Endothelial cell of umbilical vein (primary cell): ENCODE results near the gene ABHD8. TPM values are rescaled to one million over a fixed set of nuclear protein-coding genes. Genes with fewer than 3 reads are reported as not detected.

Experiments used
- BruUV-seq: library from RNA; stranded (reverse); fragments of 400-500 nt; replicated peaks from 2 replicates; lab custom pipeline; 2021; lab: Mats Ljungman, UMichigan
- CTCF ChIA-PET: fragments of 300-600, 350-600 bp; sonication (Branson Sonifier 250); formaldehyde crosslinking; loops from one replicate; lab custom pipeline; 2021; ENCODE audit warnings: antibody characterized with exemption, inconsistent platforms; lab: Charles Lee
- POLR2A ChIA-PET: fragments of 300-600, 350-600 bp; sonication (Branson Sonifier 250); formaldehyde crosslinking; loops from one replicate; lab custom pipeline; 2021; ENCODE audit warnings: antibody characterized with exemption, inconsistent platforms; lab: Charles Lee
- DNase-seq: peaks from one replicate; pipeline ENCODE4 v3.0.0-alpha.2; 2011; ENCODE audit warnings: low read depth, low spot score
- FAIRE-seq: peaks from 2 replicates; lab custom pipeline; 2011; peaks lifted over from hg19 to GRCh38; lab: Jason Lieb, UNC
- H2AFZ ChIP-seq: 2 replicates; pipeline ENCODE4 v1.6.0; 2012; ENCODE audit warnings: low read depth, low read length, control low read depth, inconsistent platforms
- H3K27ac ChIP-seq: 2 replicates; pipeline ENCODE4 v1.5.1; 2011; ENCODE audit warnings: low read depth, mild to moderate bottlenecking, control low read depth, low read length, moderate library complexity; ENCODE audit not compliant: insufficient read depth
- H3K27me3 ChIP-seq, 2 experiments: 2 replicates each; pipeline versions ENCODE4 v1.6.0 to v1.6.1; 2011; ENCODE audit warnings: low read length in 2 of 2, mixed read lengths in 1 of 2; ENCODE audit not compliant: control insufficient read depth in 2 of 2, insufficient read depth in 2 of 2
- H3K36me3 ChIP-seq, 2 experiments: 2 replicates in 1 of 2; 3 replicates in 1 of 2; pipeline ENCODE4 v1.5.1; 2011; ENCODE audit warnings: low read length in 2 of 2, mild to moderate bottlenecking in 1 of 2, moderate library complexity in 1 of 2; ENCODE audit not compliant: control insufficient read depth in 2 of 2, insufficient read depth in 2 of 2; ENCODE audit errors: extremely low read depth in 1 of 2
- H3K4me1 ChIP-seq: 3 replicates; pipeline ENCODE4 v1.5.1; 2011; ENCODE audit warnings: mild to moderate bottlenecking, low read length; ENCODE audit not compliant: control insufficient read depth, insufficient read depth; ENCODE audit errors: extremely low read depth
- H3K4me2 ChIP-seq: 2 replicates; pipeline ENCODE4 v1.6.1; 2011; ENCODE audit warnings: low read length, control low read depth, mixed read lengths; ENCODE audit not compliant: insufficient read depth
- H3K4me3 ChIP-seq, 3 experiments: fragments of 200-600 bp in 1 of 3; sonication (generic), shearing (Covaris generic) in 1 of 3; replicated peaks in 1 of 3; 2 replicates each; pipeline ENCODE4 v1.5.1; 2011 to 2016; ENCODE audit warnings: control low read depth in 3 of 3, low read length in 3 of 3, mild to moderate bottlenecking in 2 of 3, inconsistent platforms in 1 of 3, low read depth in 1 of 3, moderate library complexity in 1 of 3; ENCODE audit not compliant: insufficient read depth in 1 of 3
- H3K79me2 ChIP-seq: 2 replicates; pipeline ENCODE4 v1.6.0; 2012; ENCODE audit warnings: low read length, inconsistent platforms; ENCODE audit not compliant: control insufficient read depth, insufficient read depth
- H3K9ac ChIP-seq: replicated peaks from 2 replicates; pipeline ENCODE3; 2011; ENCODE audit warnings: low read length, control low read depth; ENCODE audit not compliant: insufficient read depth; ENCODE audit errors: extremely low read depth
- H3K9me1 ChIP-seq: replicated peaks from 3 replicates; pipeline ENCODE4 v1.6.0; 2011; ENCODE audit warnings: mild to moderate bottlenecking, low read length; ENCODE audit not compliant: control insufficient read depth, insufficient read depth; ENCODE audit errors: extremely low read depth
- H3K9me3 ChIP-seq: replicated peaks from 2 replicates; pipeline ENCODE4 v1.5.1; 2012; ENCODE audit warnings: low read length, inconsistent platforms; ENCODE audit not compliant: control insufficient read depth, insufficient read depth
- H4K20me1 ChIP-seq: replicated peaks from 2 replicates; pipeline ENCODE3; 2011; ENCODE audit warnings: mild to moderate bottlenecking, low read length; ENCODE audit not compliant: control insufficient read depth, insufficient read depth; ENCODE audit errors: extremely low read depth
- EZH2 ChIP-seq: IDR thresholded peaks from 2 replicates; pipeline ENCODE4 v1.6.1; 2012; ENCODE audit warnings: borderline replicate concordance, low read depth, mild to moderate bottlenecking, moderate library complexity, low read length, inconsistent platforms; ENCODE audit not compliant: severe bottlenecking
- FOS ChIP-seq: IDR thresholded peaks from 2 replicates; pipeline ENCODE4 v1.6.1; 2011; ENCODE audit warnings: mild to moderate bottlenecking, low read length, moderate library complexity, borderline replicate concordance; ENCODE audit not compliant: insufficient read depth
- GATA2 ChIP-seq: IDR thresholded peaks from 2 replicates; pipeline ENCODE4 v1.7.0; 2011; ENCODE audit warnings: low read depth, mild to moderate bottlenecking, moderate library complexity, mixed read lengths, low read length; ENCODE audit not compliant: insufficient read length, insufficient read depth
- JUN ChIP-seq: IDR thresholded peaks from 2 replicates; pipeline ENCODE4 v1.6.1; 2011; ENCODE audit warnings: borderline replicate concordance, low read depth; ENCODE audit not compliant: insufficient read length, insufficient read depth
- MAX ChIP-seq: IDR thresholded peaks from 2 replicates; pipeline ENCODE4 v1.6.1; 2011; ENCODE audit not compliant: insufficient read depth, insufficient read length
- POLR2A ChIP-seq: IDR thresholded peaks from 2 replicates; pipeline ENCODE4 v1.6.1; 2012; ENCODE audit warnings: low read depth, mild to moderate bottlenecking, control low read depth, low read length
- dilution Hi-C: fragments of 300-500 bp; cut with MboI; formaldehyde crosslinking; loops from one replicate; pipeline ENCODE4 v1.15.0; 2019; ENCODE audit warnings: low sequenced_read_pairs; ENCODE audit not compliant: extremely low pct_ligation_motif_present
- intact Hi-C: fragments of 100-400 bp; cut with micrococcal nuclease; formaldehyde crosslinking; loops from one replicate; pipeline ENCODE4 v1.10.0; 2022
- polyA plus RNA-seq, 4 experiments: library from polyadenylated mRNA; depleted of rRNA in 3 of 4; stranded (reverse) in 3 of 4; unstranded in 1 of 4; fragments of >200 nt; gene quantifications; 2 replicates each; pipeline versions ENCODE4 v1.2.1 to v1.2.3, GENCODE V29; 2011 to 2012; ENCODE audit warnings: missing spikeins in 1 of 4
- total RNA-seq: library from RNA; stranded (reverse); gene quantifications from 2 replicates; pipeline ENCODE4 v1.2.3, GENCODE V29; 2021

ABHD8 gene
- total and polyA plus RNA-seq, 2 donors (not counting 3 experiments of a cell fraction or from before 2014, with no cell fraction given), result 5.9 to 8.7 TPM

- TF ChIP-seq FOS, result no peak
- TF ChIP-seq MAX, result no peak
- dilution Hi-C loops, result no loop called here
- BruUV-seq, result no TSS peak
- ChIA-PET POLR2A (no interaction called here), CTCF (interaction anchor here (1.3 to 3.3 kb wide), 2 partner anchors 10 to 87 kb away, joined by 6 to 70 read pairs; no protein-coding TSS in a partner anchor)
- DNase-seq, result no peak
- H3K9me1 ChIP-seq, result no peaks in the 10 kb centered on the region
- no peaks in the 10 kb centered on the region for H3K79me2 ChIP-seq
- H3K4me1 ChIP-seq, result peaks cover 9% of the 10 kb centered on the region
- intact Hi-C loops, result no loop called here
- no peak overlapping the region for H3K9ac ChIP-seq
- H3K27me3 ChIP-seq, result no peaks in the 10 kb centered on the region
- no peak overlapping the region for H3K27ac ChIP-seq
- FAIRE-seq, result no peak
- no peak overlapping the region for H3K4me3 ChIP-seq
- H4K20me1 ChIP-seq, result no peaks in the 10 kb centered on the region
- H3K4me2 ChIP-seq, result no peak overlapping the region
- no peaks in the 10 kb centered on the region for H3K9me3 ChIP-seq
- H2AFZ ChIP-seq, result no peak overlapping the region
- H3K36me3 ChIP-seq, result no peaks in the 10 kb centered on the region
Measured at GRCh38 chr19:17303940-17304267, 679 bp upstream of the ABHD8 start.

GRCh38 chr19:17302391-17303166 is 646 bp downstream of the ABHD8 start:
- no peaks in the 10 kb centered on the region for H3K27me3 ChIP-seq
- dilution Hi-C loops, result no loop called here
- H4K20me1 ChIP-seq, result no peaks in the 10 kb centered on the region
- no peaks in the 10 kb centered on the region for H3K36me3 ChIP-seq
- intact Hi-C loops, result no loop called here
- peak overlapping the region; percentile 42 for H3K4me2 ChIP-seq
- H3K4me1 ChIP-seq, result peaks cover 9% of the 10 kb centered on the region
- DNase-seq, result no peak
- H3K9ac ChIP-seq, result no peak overlapping the region
- BruUV-seq, result no TSS peak
- H3K9me3 ChIP-seq, result no peaks in the 10 kb centered on the region
- no peak for TF ChIP-seq MAX
- no peak for TF ChIP-seq GATA2
- TF ChIP-seq EZH2, result no peak
- TF ChIP-seq FOS, result no peak
- no peak for TF ChIP-seq POLR2A
- TF ChIP-seq JUN, result no peak
- no peaks in the 10 kb centered on the region for H3K79me2 ChIP-seq
- H3K9me1 ChIP-seq, result no peaks in the 10 kb centered on the region
- no peak overlapping the region for H3K27ac ChIP-seq
- FAIRE-seq, result no peak
- peak overlapping the region; percentile 31 to 46 (median 36) for H3K4me3 ChIP-seq
- ChIA-PET CTCF (interaction anchor here (3.3 kb wide), 1 partner anchor 9 kb away, joined by 70 read pairs; no protein-coding TSS in a partner anchor), POLR2A (no interaction called here)
- H2AFZ ChIP-seq, result peak overlapping the region; percentile 67
